ENCODE data around the gene FRS3.

Gene FRS3

DNA sequence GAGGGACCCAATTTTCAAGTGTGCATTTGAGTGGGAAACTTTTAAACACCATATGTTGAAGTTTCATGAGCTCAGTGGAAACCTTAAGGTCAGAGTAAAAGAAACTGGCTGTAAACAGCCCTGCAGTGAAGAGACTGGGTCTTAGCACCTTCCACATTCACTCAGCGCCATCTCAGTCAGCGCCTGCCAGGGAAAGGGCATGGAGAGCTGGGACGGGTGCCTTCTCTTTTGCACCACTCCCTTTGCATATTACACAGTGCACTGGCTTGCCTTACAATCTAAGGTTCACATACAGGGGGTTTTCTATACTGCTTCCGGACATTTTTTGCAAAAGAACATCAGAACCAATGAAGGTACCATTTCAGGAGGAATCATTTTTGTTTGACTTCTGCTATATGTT lies 12.3 kb upstream of the FRS3 start:
- no peak for DNase-seq (ENCODE audit: low read depth)
- no peak overlapping the region for H3K4me3 ChIP-seq (ENCODE audit: control insufficient read depth, low read depth, low read length)
- TF ChIP-seq, protein P1, sequence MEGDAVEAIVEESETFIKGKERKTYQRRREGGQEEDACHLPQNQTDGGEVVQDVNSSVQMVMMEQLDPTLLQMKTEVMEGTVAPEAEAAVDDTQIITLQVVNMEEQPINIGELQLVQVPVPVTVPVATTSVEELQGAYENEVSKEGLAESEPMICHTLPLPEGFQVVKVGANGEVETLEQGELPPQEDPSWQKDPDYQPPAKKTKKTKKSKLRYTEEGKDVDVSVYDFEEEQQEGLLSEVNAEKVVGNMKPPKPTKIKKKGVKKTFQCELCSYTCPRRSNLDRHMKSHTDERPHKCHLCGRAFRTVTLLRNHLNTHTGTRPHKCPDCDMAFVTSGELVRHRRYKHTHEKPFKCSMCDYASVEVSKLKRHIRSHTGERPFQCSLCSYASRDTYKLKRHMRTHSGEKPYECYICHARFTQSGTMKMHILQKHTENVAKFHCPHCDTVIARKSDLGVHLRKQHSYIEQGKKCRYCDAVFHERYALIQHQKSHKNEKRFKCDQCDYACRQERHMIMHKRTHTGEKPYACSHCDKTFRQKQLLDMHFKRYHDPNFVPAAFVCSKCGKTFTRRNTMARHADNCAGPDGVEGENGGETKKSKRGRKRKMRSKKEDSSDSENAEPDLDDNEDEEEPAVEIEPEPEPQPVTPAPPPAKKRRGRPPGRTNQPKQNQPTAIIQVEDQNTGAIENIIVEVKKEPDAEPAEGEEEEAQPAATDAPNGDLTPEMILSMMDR (IDR thresholded peaks at IDR 0.05; ENCODE audit: control insufficient read depth, insufficient read depth, low read depth, low read length, missing control alignments), result no peak

- TF ChIP-seq, protein P1 (IDR thresholded peaks at IDR 0.05; ENCODE audit: control insufficient read depth, insufficient read depth, low read depth, low read length, missing control alignments), result no peak
- no peak for DNase-seq (ENCODE audit: low read depth)
- no peak overlapping the region for H3K4me3 ChIP-seq (ENCODE audit: control insufficient read depth, low read depth, low read length)
These were observed 11.6 kb upstream of the FRS3 start for GRCh38 chr6:41791305-41791704.

- DNase-seq (ENCODE audit: low read depth), result no peak
- no peak overlapping the region for H3K4me3 ChIP-seq (ENCODE audit: control insufficient read depth, low read depth, low read length)
- TF ChIP-seq, protein P1 (IDR thresholded peaks at IDR 0.05; ENCODE audit: control insufficient read depth, insufficient read depth, low read depth, low read length, missing control alignments), result no peak
These were observed 10.3 kb upstream of the FRS3 start for GRCh38 chr6:41790045-41790444.

DNA sequence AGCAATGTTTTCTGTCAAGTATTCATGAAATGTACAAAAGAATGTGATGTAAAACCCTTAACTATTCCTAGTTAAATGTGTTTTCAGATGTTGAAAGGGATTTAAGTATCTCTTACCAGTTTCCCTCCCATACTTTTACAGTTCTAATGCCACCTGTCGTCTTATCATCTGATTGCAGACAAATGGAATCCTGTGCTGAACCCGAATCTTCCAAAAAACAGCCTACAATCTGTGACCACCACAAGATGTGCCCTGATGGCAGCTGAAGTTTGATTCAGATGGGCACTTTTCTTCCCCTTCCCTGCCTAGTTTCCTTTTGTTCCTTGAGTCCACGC lies 9.7 kb upstream of the FRS3 start:
- no peak for DNase-seq (ENCODE audit: low read depth)
- H3K4me3 ChIP-seq (ENCODE audit: control insufficient read depth, low read depth, low read length), result no peak overlapping the region
- TF ChIP-seq, protein P1 (IDR thresholded peaks at IDR 0.05; ENCODE audit: control insufficient read depth, insufficient read depth, low read depth, low read length, missing control alignments), result no peak

DNA sequence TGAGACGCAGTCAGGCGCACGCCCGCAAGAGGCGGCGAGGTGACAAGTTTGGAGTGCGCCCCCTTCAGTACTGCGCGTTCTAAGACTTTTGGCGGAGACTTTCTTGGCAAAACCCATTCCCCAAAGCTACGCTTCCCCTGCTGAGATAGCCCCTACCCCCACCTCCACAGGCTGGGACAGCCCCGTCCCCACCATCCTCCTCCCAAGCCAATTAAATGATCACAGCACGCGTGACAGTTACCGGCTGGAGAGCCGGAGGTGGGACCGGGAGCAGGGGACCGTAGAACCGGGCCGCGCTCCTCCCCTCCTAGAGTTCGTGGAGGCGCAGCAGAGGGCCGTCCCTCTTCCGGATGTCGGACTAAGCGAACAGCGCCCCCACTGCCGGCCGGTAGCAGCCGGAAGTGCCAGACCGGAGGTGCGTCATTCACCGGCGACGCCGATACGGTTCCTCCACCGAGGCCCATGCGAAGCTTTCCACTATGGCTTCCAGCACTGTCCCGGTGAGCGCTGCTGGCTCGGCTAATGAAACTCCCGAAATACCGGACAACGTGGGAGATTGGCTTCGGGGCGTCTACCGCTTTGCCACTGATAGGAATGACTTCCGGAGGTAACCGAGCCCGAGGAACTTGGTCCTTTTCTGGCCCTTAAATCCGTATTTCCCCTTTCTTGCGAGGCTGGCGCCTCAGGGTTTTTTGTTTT lies 7.7 kb upstream of the FRS3 start, which contains the start of gene TOMM6:
TSS of gene TOMM6 (plus strand) at position 476 of the 699 bp plus-strand sequence. CDS start at position 480, 4 bp downstream.
- TF ChIP-seq, protein P1 (IDR thresholded peaks at IDR 0.05; ENCODE audit: control insufficient read depth, insufficient read depth, low read depth, low read length, missing control alignments), result peak; percentile 91
- peak within 1 kb of the TSS; percentile 86 for H3K4me3 ChIP-seq (ENCODE audit: control insufficient read depth, low read depth, low read length)
- peak; percentile 71 for DNase-seq (ENCODE audit: low read depth)

- H3K4me3 ChIP-seq (ENCODE audit: control insufficient read depth, low read depth, low read length), result peak overlapping the region; percentile 86
- TF ChIP-seq, protein P1 (IDR thresholded peaks at IDR 0.05; ENCODE audit: control insufficient read depth, insufficient read depth, low read depth, low read length, missing control alignments), result peak; percentile 56
- DNase-seq (ENCODE audit: low read depth), result no peak
These were observed 6.9 kb upstream of the FRS3 start for GRCh38 chr6:41786451-41787218.

Data from AG09309 (cell line).